HCT116 (cell line): Measurements from ENCODE around the gene FBXO47. TPM values are rescaled to one million over a fixed set of nuclear protein-coding genes. Genes with fewer than 3 reads are reported as not detected.

Source experiments
- ATAC-seq: fragments of 200-7000 bp; cut with Tn5 transposase; 2 replicates; pipeline ENCODE4 v1.9.1; 2020; ENCODE audit warnings: mild to moderate bottlenecking, moderate library complexity
- BruUV-seq: library from RNA; stranded (reverse); fragments of 400-500 nt; replicated peaks from 2 replicates; lab custom pipeline; 2021; lab: Mats Ljungman, UMichigan
- CTCF ChIA-PET: fragments of 300-600 bp; sonication (Branson Sonifier 250); formaldehyde crosslinking; loops from one replicate; lab custom pipeline; 2021; ENCODE audit warnings: antibody characterized with exemption; lab: Charles Lee
- POLR2A ChIA-PET: fragments of 300-600, 350-600 bp; sonication (Branson Sonifier 250); formaldehyde crosslinking; loops from one replicate; lab custom pipeline; 2021; ENCODE audit warnings: antibody characterized with exemption; lab: Charles Lee
- RAD21 ChIA-PET, 2 experiments: fragments of 300-600 bp; sonication (Branson Sonifier 250); formaldehyde crosslinking; loops; one replicate each; lab custom pipeline; 2023; ENCODE audit warnings: low total read pairs in 2 of 2; ENCODE audit not compliant: uncharacterized antibody in 2 of 2, unreplicated experiment in 2 of 2, low non-redundant PET in 1 of 2; lab: Charles Lee
- DNase-seq: peaks from one replicate; pipeline ENCODE4 v3.0.0-alpha.2; 2010; ENCODE audit warnings: low read depth, low spot score
- H2AFZ ChIP-seq: fragments of 200-600 bp; shearing (Covaris generic), sonication (generic); 2 replicates; pipeline ENCODE4 v1.6.1; 2017; ENCODE audit warnings: low read depth, mixed run types, mixed read lengths, antibody characterized with exemption, low read length; ENCODE audit not compliant: poor library complexity, severe bottlenecking
- H3K27ac ChIP-seq: 2 replicates; pipeline ENCODE4 v1.5.1; 2012; ENCODE audit warnings: low read depth, low read length
- H3K27me3 ChIP-seq: fragments of 200-600 bp; sonication (generic); 2 replicates; pipeline ENCODE4 v1.6.1; 2016; ENCODE audit warnings: mixed run types, low read length, mixed read lengths; ENCODE audit not compliant: insufficient read depth
- H3K36me3 ChIP-seq, 2 experiments: fragments of 200-500 bp in 1 of 2; fragments of 200-600 bp in 1 of 2; sonication (Bioruptor generic) in 1 of 2; sonication (generic) in 1 of 2; 2 replicates each; pipeline versions ENCODE4 v1.5.1 to v1.6.1; 2014 to 2016; ENCODE audit warnings: low read length in 2 of 2, inconsistent platforms in 1 of 2, mixed read lengths in 1 of 2, mixed run types in 1 of 2; ENCODE audit not compliant: insufficient read depth in 2 of 2, control insufficient read depth in 1 of 2
- H3K4me1 ChIP-seq, 2 experiments: fragments of 200-600 bp in 1 of 2; sonication (generic) in 1 of 2; 2 replicates each; pipeline versions ENCODE4 v1.5.1 to v1.6.1; 2012 to 2017; ENCODE audit warnings: low read length in 2 of 2, inconsistent platforms in 1 of 2, mild to moderate bottlenecking in 1 of 2, mixed read lengths in 1 of 2, mixed run types in 1 of 2, moderate library complexity in 1 of 2; ENCODE audit not compliant: insufficient read depth in 2 of 2, control insufficient read depth in 1 of 2
- H3K4me2 ChIP-seq: fragments of 200-600 bp; sonication (generic); 2 replicates; pipeline ENCODE4 v1.6.1; 2017; ENCODE audit warnings: mixed run types, low read length, mixed read lengths
- H3K4me3 ChIP-seq, 2 experiments: fragments of 200-600 bp in 1 of 2; sonication (generic) in 1 of 2; replicated peaks in 1 of 2; 2 replicates each; pipeline ENCODE4 v1.5.1; 2011 to 2016; ENCODE audit warnings: low read length in 2 of 2, control low read depth in 1 of 2, low read depth in 1 of 2, mild to moderate bottlenecking in 1 of 2, mixed read lengths in 1 of 2, mixed run types in 1 of 2
- H3K79me2 ChIP-seq: fragments of 200-600 bp; sonication (generic); 2 replicates; pipeline ENCODE4 v1.6.1; 2017; ENCODE audit warnings: mild to moderate bottlenecking, mixed run types, low read length, moderate library complexity, mixed read lengths; ENCODE audit not compliant: insufficient read depth
- H3K9ac ChIP-seq: fragments of 200-600 bp; sonication (generic); 2 replicates; pipeline ENCODE4 v1.6.1; 2016; ENCODE audit warnings: low read length, mixed read lengths
- H3K9me2 ChIP-seq: fragments of 200-600 bp; sonication (generic), shearing (Covaris generic); 2 replicates; pipeline ENCODE4 v1.6.1; 2017; ENCODE audit warnings: mixed run types, mild to moderate bottlenecking, moderate library complexity; ENCODE audit not compliant: insufficient read depth
- H3K9me3 ChIP-seq, 2 experiments: fragments of 200-500 bp in 1 of 2; fragments of 200-600 bp in 1 of 2; sonication (Bioruptor generic) in 1 of 2; sonication (generic) in 1 of 2; 2 replicates each; pipeline ENCODE4 v1.6.1; 2014 to 2017; ENCODE audit warnings: low read length in 2 of 2, mixed read lengths in 2 of 2, inconsistent platforms in 1 of 2, low read depth in 1 of 2, mild to moderate bottlenecking in 1 of 2, mixed run types in 1 of 2, moderate library complexity in 1 of 2; ENCODE audit not compliant: control insufficient read depth in 1 of 2, insufficient read depth in 1 of 2
- H4K20me1 ChIP-seq: fragments of 200-600 bp; sonication (generic), shearing (Covaris generic); 2 replicates; pipeline ENCODE4 v1.6.1; 2017; ENCODE audit warnings: mixed run types, mild to moderate bottlenecking, moderate library complexity; ENCODE audit not compliant: insufficient read depth
- CBX3 ChIP-seq: IDR thresholded peaks from 2 replicates; pipeline ENCODE4 v1.6.1; 2012; ENCODE audit warnings: low read depth
- EGR1 ChIP-seq: IDR thresholded peaks from 2 replicates; pipeline ENCODE4 v1.6.1; 2012; ENCODE audit warnings: low read depth
- EZH2 ChIP-seq: fragments of 200-600 bp; sonication (generic); IDR thresholded peaks from 2 replicates; pipeline ENCODE4 v1.6.1; 2017; ENCODE audit warnings: antibody characterized with exemption, mixed run types
- EZH2phosphoT487 ChIP-seq: fragments of 200-600 bp; IDR thresholded peaks from 2 replicates; pipeline ENCODE4 v1.6.1; 2018; ENCODE audit warnings: antibody characterized with exemption, borderline replicate concordance
- POLR2AphosphoS5 ChIP-seq: IDR thresholded peaks from 2 replicates; pipeline ENCODE4 v1.6.1; 2011; ENCODE audit warnings: mild to moderate bottlenecking, low read depth, low read length, moderate library complexity
- SIN3A ChIP-seq: IDR thresholded peaks from 2 replicates; pipeline ENCODE4 v1.6.1; 2012; ENCODE audit warnings: low read depth
- SRF ChIP-seq: IDR thresholded peaks from 2 replicates; pipeline ENCODE4 v1.6.1; 2012; ENCODE audit warnings: low read depth
- ZFX ChIP-seq: fragments of 450-650 bp; IDR thresholded peaks from 2 replicates; pipeline ENCODE4 v1.6.1; 2017
- intact Hi-C: fragments of 100-400 bp; cut with micrococcal nuclease; formaldehyde crosslinking; loops from 2 replicates; pipeline ENCODE4 v1.10.0; 2022
- total RNA-seq: library from RNA; stranded (reverse); gene quantifications from one replicate; pipeline ENCODE4 v1.2.1, GENCODE V29; 2021; ENCODE audit not compliant: unreplicated experiment
- TF ChIP-seq, protein P1 (sequence below): IDR thresholded peaks from 2 replicates; pipeline ENCODE4 v1.6.1; 2012
- TF ChIP-seq, protein P2 (sequence below): IDR thresholded peaks from 2 replicates; pipeline ENCODE4 v1.6.1; 2012; ENCODE audit warnings: low read depth

Gene FBXO47
- total RNA-seq, 1 experiment from 2014 or later = not detected

DNA sequence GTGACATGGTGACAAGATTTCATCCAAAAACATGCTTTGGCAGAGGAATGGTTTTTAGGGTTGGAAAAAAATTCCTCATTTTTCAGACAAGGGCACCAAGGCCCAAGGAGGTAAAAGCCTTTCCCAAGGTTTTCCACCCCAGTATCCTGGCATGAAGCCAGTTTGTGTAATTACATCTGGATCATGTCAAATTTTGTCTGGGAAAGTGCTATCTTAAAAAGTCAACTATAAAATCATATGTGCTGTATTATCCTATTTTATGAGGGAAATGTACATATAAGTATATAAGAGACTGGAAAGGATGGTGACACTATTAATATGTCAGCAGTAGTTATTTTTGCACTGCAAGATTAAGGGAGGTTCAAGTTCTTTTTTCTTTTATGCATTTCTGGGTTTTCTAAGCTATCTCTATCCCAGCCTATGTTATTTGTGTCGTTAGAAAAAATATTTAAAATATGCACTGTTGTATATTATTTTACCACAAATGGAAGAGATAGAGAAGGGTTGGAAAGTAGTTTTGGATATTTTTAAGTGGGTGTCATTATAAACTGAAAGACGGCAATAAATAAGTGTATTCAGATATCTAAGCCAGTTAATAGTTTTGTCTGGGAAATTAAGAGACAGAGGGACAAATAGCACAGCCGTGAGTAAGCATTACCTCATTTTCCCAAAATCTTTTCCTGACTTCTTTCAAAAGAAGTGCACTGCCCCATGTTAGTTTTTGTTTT lies 13.5 kb upstream of the FBXO47 start (continued):
- TF ChIP-seq CBX3 = no peak
- TF ChIP-seq, all 23 proteins: peak for 0

DNA sequence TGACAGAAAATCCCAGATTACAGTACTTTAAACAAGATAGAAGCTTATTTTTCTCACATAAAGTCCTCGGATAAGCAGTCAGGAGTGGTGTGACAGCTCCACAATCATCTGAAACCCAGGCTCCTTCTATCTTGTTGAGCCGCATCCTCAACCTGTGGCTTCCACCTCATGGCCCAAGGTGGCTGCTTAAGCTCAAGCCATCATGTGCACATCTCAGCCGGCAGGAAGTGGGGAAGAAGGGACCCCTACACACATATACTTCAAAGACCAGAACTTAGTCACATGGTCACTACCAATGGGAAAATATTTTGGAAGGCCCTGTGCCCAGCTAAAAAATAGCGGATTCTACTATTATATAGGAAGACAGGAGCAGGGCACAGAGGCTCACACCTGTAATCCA lies 11.0 kb upstream of the FBXO47 start:
- no peak overlapping the region for H3K4me2 ChIP-seq
- no peak for DNase-seq
- H3K9me2 ChIP-seq = no peaks in the 10 kb centered on the region
- H3K9me3 ChIP-seq = no peaks in the 10 kb centered on the region
- no peak overlapping the region for H3K27ac ChIP-seq
- no peak overlapping the region for H3K4me3 ChIP-seq
- no peaks in the 10 kb centered on the region for H3K36me3 ChIP-seq
- no peak overlapping the region for H3K9ac ChIP-seq
- BruUV-seq = no TSS peak
- no peak for ATAC-seq
- ChIA-PET RAD21 (no interaction called here), CTCF (interaction anchor here (1.6 to 1.7 kb wide), 2 partner anchors 176 to 187 kb away, joined by 3 to 9 read pairs; no protein-coding TSS in a partner anchor), POLR2A (interaction anchor here (0.6 kb wide), 1 partner anchor 1150 kb away, joined by 3 read pairs; no protein-coding TSS in a partner anchor)
- H3K27me3 ChIP-seq = no peaks in the 10 kb centered on the region
- H4K20me1 ChIP-seq = no peaks in the 10 kb centered on the region
- H3K4me1 ChIP-seq = peaks cover 7 to 19% of the 10 kb centered on the region in 2 experiments
- H3K79me2 ChIP-seq = no peaks in the 10 kb centered on the region
- intact Hi-C loops = loop anchor here (5.0 kb wide), 1 partner anchor 259 kb away; no protein-coding TSS in a partner anchor
- no peak overlapping the region for H2AFZ ChIP-seq
- TF ChIP-seq SIN3A (no peak), EGR1 (no peak), CBX3 (no peak), ZFX (no peak), SRF (no peak), EZH2phosphoT487 (no peak), EZH2 (no peak), POLR2AphosphoS5 (no peak)
- TF ChIP-seq, protein P1, sequence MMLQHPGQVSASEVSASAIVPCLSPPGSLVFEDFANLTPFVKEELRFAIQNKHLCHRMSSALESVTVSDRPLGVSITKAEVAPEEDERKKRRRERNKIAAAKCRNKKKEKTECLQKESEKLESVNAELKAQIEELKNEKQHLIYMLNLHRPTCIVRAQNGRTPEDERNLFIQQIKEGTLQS = no peak
- TF ChIP-seq, protein P2, sequence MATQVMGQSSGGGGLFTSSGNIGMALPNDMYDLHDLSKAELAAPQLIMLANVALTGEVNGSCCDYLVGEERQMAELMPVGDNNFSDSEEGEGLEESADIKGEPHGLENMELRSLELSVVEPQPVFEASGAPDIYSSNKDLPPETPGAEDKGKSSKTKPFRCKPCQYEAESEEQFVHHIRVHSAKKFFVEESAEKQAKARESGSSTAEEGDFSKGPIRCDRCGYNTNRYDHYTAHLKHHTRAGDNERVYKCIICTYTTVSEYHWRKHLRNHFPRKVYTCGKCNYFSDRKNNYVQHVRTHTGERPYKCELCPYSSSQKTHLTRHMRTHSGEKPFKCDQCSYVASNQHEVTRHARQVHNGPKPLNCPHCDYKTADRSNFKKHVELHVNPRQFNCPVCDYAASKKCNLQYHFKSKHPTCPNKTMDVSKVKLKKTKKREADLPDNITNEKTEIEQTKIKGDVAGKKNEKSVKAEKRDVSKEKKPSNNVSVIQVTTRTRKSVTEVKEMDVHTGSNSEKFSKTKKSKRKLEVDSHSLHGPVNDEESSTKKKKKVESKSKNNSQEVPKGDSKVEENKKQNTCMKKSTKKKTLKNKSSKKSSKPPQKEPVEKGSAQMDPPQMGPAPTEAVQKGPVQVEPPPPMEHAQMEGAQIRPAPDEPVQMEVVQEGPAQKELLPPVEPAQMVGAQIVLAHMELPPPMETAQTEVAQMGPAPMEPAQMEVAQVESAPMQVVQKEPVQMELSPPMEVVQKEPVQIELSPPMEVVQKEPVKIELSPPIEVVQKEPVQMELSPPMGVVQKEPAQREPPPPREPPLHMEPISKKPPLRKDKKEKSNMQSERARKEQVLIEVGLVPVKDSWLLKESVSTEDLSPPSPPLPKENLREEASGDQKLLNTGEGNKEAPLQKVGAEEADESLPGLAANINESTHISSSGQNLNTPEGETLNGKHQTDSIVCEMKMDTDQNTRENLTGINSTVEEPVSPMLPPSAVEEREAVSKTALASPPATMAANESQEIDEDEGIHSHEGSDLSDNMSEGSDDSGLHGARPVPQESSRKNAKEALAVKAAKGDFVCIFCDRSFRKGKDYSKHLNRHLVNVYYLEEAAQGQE = no peak
